ENCODE measurements around the gene TBC1D8.
"Not testable (repeated sequence)": the region's sequence is repeated elsewhere in the genome, so short reads cannot be mapped to it uniquely, and the experiment has no call there.

Gene TBC1D8

GRCh38 chr2:101058386-101058785, 92.8 kb downstream of the TBC1D8 start:
- no peak for DNase-seq

GRCh38 chr2:101057051-101057933, 93.9 kb downstream of the TBC1D8 start:
- no peak for DNase-seq

GRCh38 chr2:101053117-101053516, 98.1 kb downstream of the TBC1D8 start:
- no peak for DNase-seq

GRCh38 chr2:101052147-101052546, 99.0 kb downstream of the TBC1D8 start:
- DNase-seq, result no peak

GRCh38 chr2:101050886-101051285, 100.3 kb downstream of the TBC1D8 start:
- DNase-seq, result not testable (repeated sequence)

GRCh38 chr2:101048756-101049155, 102.4 kb downstream of the TBC1D8 start:
- DNase-seq, result no peak

- no peak for DNase-seq
These were observed 103.4 kb downstream of the TBC1D8 start for GRCh38 chr2:101047774-101048173.

- DNase-seq, result no peak
These were observed 104.0 kb downstream of the TBC1D8 start for GRCh38 chr2:101047075-101047766.

GRCh38 chr2:101045330-101045729, 105.9 kb downstream of the TBC1D8 start:
- no peak for DNase-seq

GRCh38 chr2:101041413-101041812, 109.8 kb downstream of the TBC1D8 start:
- DNase-seq, result no peak

GRCh38 chr2:101040761-101041160, 110.4 kb downstream of the TBC1D8 start:
- DNase-seq, result no peak

- DNase-seq, result no peak
These were observed 111.1 kb downstream of the TBC1D8 start for GRCh38 chr2:101040072-101040471.

GRCh38 chr2:101038455-101039255, 112.5 kb downstream of the TBC1D8 start:
- no peak for DNase-seq

GRCh38 chr2:101037161-101037755, 113.9 kb downstream of the TBC1D8 start:
- no peak for DNase-seq

GRCh38 chr2:101036562-101036961, 114.6 kb downstream of the TBC1D8 start:
- DNase-seq, result no peak

GRCh38 chr2:101032084-101032776, 119.0 kb downstream of the TBC1D8 start:
- DNase-seq, result no peak

GRCh38 chr2:101030866-101031554, 120.2 kb downstream of the TBC1D8 start:
- DNase-seq, result no peak

GRCh38 chr2:101027852-101028251, 123.3 kb downstream of the TBC1D8 start:
- no peak for DNase-seq

GRCh38 chr2:101026923-101027469, 124.2 kb downstream of the TBC1D8 start:
- DNase-seq, result no peak

- DNase-seq, result no peak
These were observed 124.9 kb downstream of the TBC1D8 start for GRCh38 chr2:101026253-101026701.

GRCh38 chr2:101025561-101025960, 125.6 kb downstream of the TBC1D8 start:
- DNase-seq, result no peak
